Keratinocyte (primary cell): ENCODE results near the gene PLD4. TPM values are rescaled to one million over a fixed set of nuclear protein-coding genes. Genes with fewer than 3 reads are reported as not detected.

ENCODE experiments used
- DNase-seq: peaks from one replicate; pipeline ENCODE4 v3.0.0-alpha.2; 2011; ENCODE audit warnings: low read depth, missing footprints, low spot score
- FAIRE-seq: peaks from 2 replicates; lab custom pipeline; 2011; peaks lifted over from hg19 to GRCh38; lab: Jason Lieb, UNC
- H2AFZ ChIP-seq: 2 replicates; pipeline ENCODE4 v1.6.0; 2012; ENCODE audit warnings: low read length, control low read depth, inconsistent platforms; ENCODE audit not compliant: control insufficient read depth
- H3K27ac ChIP-seq: 2 replicates; pipeline ENCODE4 v1.5.1; 2011; ENCODE audit warnings: low read length; ENCODE audit not compliant: control insufficient read depth, insufficient read depth
- H3K27me3 ChIP-seq: 3 replicates; pipeline ENCODE4 v1.6.0; 2011; ENCODE audit warnings: low read length; ENCODE audit not compliant: control insufficient read depth, insufficient read depth; ENCODE audit errors: extremely low read depth
- H3K36me3 ChIP-seq, 2 experiments: 2 replicates in 1 of 2; 3 replicates in 1 of 2; pipeline ENCODE4 v1.5.1; 2011; ENCODE audit warnings: low read length in 2 of 2, mild to moderate bottlenecking in 1 of 2; ENCODE audit not compliant: control insufficient read depth in 2 of 2, insufficient read depth in 2 of 2; ENCODE audit errors: extremely low read depth in 1 of 2
- H3K4me1 ChIP-seq: 3 replicates; pipeline ENCODE4 v1.5.1; 2011; ENCODE audit warnings: low read length; ENCODE audit not compliant: control insufficient read depth, insufficient read depth; ENCODE audit errors: extremely low read depth
- H3K4me2 ChIP-seq: 3 replicates; pipeline ENCODE4 v1.6.0; 2011; ENCODE audit warnings: low read depth, low read length; ENCODE audit not compliant: control insufficient read depth, insufficient read depth; ENCODE audit errors: extremely low read depth
- H3K4me3 ChIP-seq, 3 experiments: fragments of 200-600 bp in 1 of 3; sonication (generic) in 1 of 3; 2 replicates in 2 of 3; 3 replicates in 1 of 3; pipeline ENCODE4 v1.5.1; 2011 to 2016; ENCODE audit warnings: low read length in 3 of 3, mild to moderate bottlenecking in 3 of 3, control low read depth in 2 of 3, inconsistent platforms in 1 of 3, low read depth in 1 of 3, mixed read lengths in 1 of 3, mixed run types in 1 of 3, moderate library complexity in 1 of 3; ENCODE audit not compliant: control insufficient read depth in 2 of 3, insufficient read depth in 2 of 3; ENCODE audit errors: extremely low read depth in 1 of 3
- H3K79me2 ChIP-seq: 2 replicates; pipeline ENCODE4 v1.6.0; 2012; ENCODE audit warnings: low read length; ENCODE audit not compliant: control insufficient read depth, insufficient read depth
- H3K9ac ChIP-seq: 3 replicates; pipeline ENCODE4 v1.6.0; 2011; ENCODE audit warnings: low read length; ENCODE audit not compliant: control insufficient read depth, insufficient read depth; ENCODE audit errors: extremely low read depth
- H3K9me1 ChIP-seq: 3 replicates; pipeline ENCODE4 v1.6.0; 2011; ENCODE audit warnings: low read length; ENCODE audit not compliant: control insufficient read depth, insufficient read depth; ENCODE audit errors: extremely low read depth
- H3K9me3 ChIP-seq: 2 replicates; pipeline ENCODE4 v1.5.1; 2012; ENCODE audit warnings: low read depth, low read length; ENCODE audit not compliant: control insufficient read depth
- H4K20me1 ChIP-seq: 3 replicates; pipeline ENCODE4 v1.6.0; 2011; ENCODE audit warnings: low read length; ENCODE audit not compliant: control insufficient read depth, insufficient read depth; ENCODE audit errors: extremely low read depth
- CTCF ChIP-seq, 3 experiments: IDR thresholded peaks in 1 of 3; conservative IDR thresholded peaks in 1 of 3; optimal IDR thresholded peaks in 1 of 3; 2 replicates in 2 of 3; 3 replicates in 1 of 3; pipeline versions ENCODE3 to v1.5.1; 2011; ENCODE audit warnings: low read length in 3 of 3, mild to moderate bottlenecking in 3 of 3, moderate library complexity in 2 of 3, control low read depth in 1 of 3, inconsistent platforms in 1 of 3; ENCODE audit not compliant: insufficient read depth in 2 of 3; ENCODE audit errors: extremely low read depth in 1 of 3
- EZH2 ChIP-seq: IDR thresholded peaks from one replicate; pipeline ENCODE4 v1.6.1; 2012; ENCODE audit warnings: inconsistent platforms, mild to moderate bottlenecking, low read length, moderate library complexity
- dilution Hi-C: fragments of 300-500 bp; cut with MboI; formaldehyde crosslinking; loops from one replicate; pipeline ENCODE4 v1.7.0; 2020; ENCODE audit warnings: low sequenced_read_pairs; ENCODE audit not compliant: extremely low pct_ligation_motif_present
- polyA plus RNA-seq, 5 experiments: library from polyadenylated mRNA; depleted of rRNA in 3 of 5; stranded (reverse) in 3 of 5; stranded (forward) in 1 of 5; unstranded in 1 of 5; fragments of >200 nt; gene quantifications; 1 replicate in 1 of 5; 2 replicates in 3 of 5; 3 replicates in 1 of 5; pipeline versions ENCODE4 v1.2.1 to v1.2.3, GENCODE V29; 2011 to 2012; ENCODE audit warnings: missing spikeins in 2 of 5, low read depth in 1 of 5, low replicate concordance in 1 of 5

PLD4 gene
- polyA plus RNA-seq, 1 donor (not counting 4 experiments of a cell fraction or from before 2014, with no cell fraction given) = not detected

GRCh38 chr14:104886690-104887622, 37.7 kb upstream of the PLD4 start:
- Histone ChIP-seq H2AFZ (no peak overlapping the region), H3K4me2 (no peak overlapping the region), H3K27ac (no peak overlapping the region), H3K27me3 (no peaks in the 10 kb centered on the region), H3K36me3 (peaks cover 20 to 30% of the 10 kb centered on the region in 2 experiments), H3K4me1 (peaks cover 6% of the 10 kb centered on the region), H3K4me3 (no peak overlapping the region), H3K9ac (no peak overlapping the region), H3K9me3 (no peaks in the 10 kb centered on the region), H4K20me1 (peaks cover 3% of the 10 kb centered on the region), H3K79me2 (peaks cover 5% of the 10 kb centered on the region), H3K9me1 (no peaks in the 10 kb centered on the region)
- TF ChIP-seq CTCF (optimal IDR thresholded peaks at IDR 0.05 in 1 of 3, IDR thresholded peaks at IDR 0.05 in 1 of 3, conservative IDR thresholded peaks at IDR 0.05 in 1 of 3; ENCODE audit: extremely low read depth in 1 of 3, insufficient read depth in 2 of 3, low read length in 3 of 3) (no peak), EZH2 (no peak)
- no peak for FAIRE-seq
- dilution Hi-C loops = no loop called here
- DNase-seq = no peak

GRCh38 chr14:104887623-104888488, 36.8 kb upstream of the PLD4 start:
- Histone ChIP-seq H3K36me3 (peaks cover 23 to 28% of the 10 kb centered on the region in 2 experiments), H3K4me1 (peaks cover 1% of the 10 kb centered on the region), H3K9ac (no peak overlapping the region), H3K9me1 (no peaks in the 10 kb centered on the region), H3K4me2 (no peak overlapping the region), H3K27ac (no peak overlapping the region), H2AFZ (no peak overlapping the region), H4K20me1 (peaks cover 3% of the 10 kb centered on the region), H3K27me3 (no peaks in the 10 kb centered on the region), H3K4me3 (no peak overlapping the region), H3K79me2 (peaks cover 3% of the 10 kb centered on the region), H3K9me3 (no peaks in the 10 kb centered on the region)
- no peak for FAIRE-seq
- TF ChIP-seq CTCF (optimal IDR thresholded peaks at IDR 0.05 in 1 of 3, IDR thresholded peaks at IDR 0.05 in 1 of 3, conservative IDR thresholded peaks at IDR 0.05 in 1 of 3; ENCODE audit: extremely low read depth in 1 of 3, insufficient read depth in 2 of 3, low read length in 3 of 3) = no peak
- no peak for TF ChIP-seq EZH2
- dilution Hi-C loops = no loop called here
- no peak for DNase-seq
